ENCODE data around the gene SLC44A1.
A peak's percentile ranks its signal among the peaks of the same experiment; 100 is the strongest.

The SLC44A1 gene

GRCh38 chr9:105251133-105251532, 6.7 kb downstream of the SLC44A1 start:
- Histone ChIP-seq H3K27me3 (ENCODE audit: insufficient read depth, low read length) (no peaks in the 10 kb centered on the region), H3K9ac (ENCODE audit: low read length) (peak overlapping the region; percentile 52), H3K4me2 (ENCODE audit: low read length) (peak overlapping the region; percentile 81), H3K36me3 (ENCODE audit: insufficient read depth, low read length) (no peaks in the 10 kb centered on the region), H3K4me1 (ENCODE audit: insufficient read depth, low read length, severe bottlenecking) (peaks cover 98% of the 10 kb centered on the region), H2AFZ (ENCODE audit: low read length) (no peak overlapping the region), H3K27ac (ENCODE audit: low read depth, low read length, poor library complexity, severe bottlenecking) (peak overlapping the region; percentile 91), H3K79me2 (ENCODE audit: insufficient read depth, low read length) (peaks cover 91% of the 10 kb centered on the region), H3K9me3 (ENCODE audit: low read length) (no peaks in the 10 kb centered on the region), H3K4me3 (ENCODE audit: low read depth, low read length, poor library complexity, severe bottlenecking) (peak overlapping the region; percentile 49), H4K20me1 (ENCODE audit: insufficient read depth, low read length) (no peaks in the 10 kb centered on the region), H3F3A (ENCODE audit: insufficient read depth, low read length) (no peaks in the 10 kb centered on the region; the same call in 1 of the 2 replicates), H3K9me2 (ENCODE audit: low read depth, low read length) (no peaks in the 10 kb centered on the region)
- no peak for TF ChIP-seq EZH2 (IDR thresholded peaks at IDR 0.05; ENCODE audit: borderline replicate concordance, low read length)
- TF ChIP-seq, protein P1, sequence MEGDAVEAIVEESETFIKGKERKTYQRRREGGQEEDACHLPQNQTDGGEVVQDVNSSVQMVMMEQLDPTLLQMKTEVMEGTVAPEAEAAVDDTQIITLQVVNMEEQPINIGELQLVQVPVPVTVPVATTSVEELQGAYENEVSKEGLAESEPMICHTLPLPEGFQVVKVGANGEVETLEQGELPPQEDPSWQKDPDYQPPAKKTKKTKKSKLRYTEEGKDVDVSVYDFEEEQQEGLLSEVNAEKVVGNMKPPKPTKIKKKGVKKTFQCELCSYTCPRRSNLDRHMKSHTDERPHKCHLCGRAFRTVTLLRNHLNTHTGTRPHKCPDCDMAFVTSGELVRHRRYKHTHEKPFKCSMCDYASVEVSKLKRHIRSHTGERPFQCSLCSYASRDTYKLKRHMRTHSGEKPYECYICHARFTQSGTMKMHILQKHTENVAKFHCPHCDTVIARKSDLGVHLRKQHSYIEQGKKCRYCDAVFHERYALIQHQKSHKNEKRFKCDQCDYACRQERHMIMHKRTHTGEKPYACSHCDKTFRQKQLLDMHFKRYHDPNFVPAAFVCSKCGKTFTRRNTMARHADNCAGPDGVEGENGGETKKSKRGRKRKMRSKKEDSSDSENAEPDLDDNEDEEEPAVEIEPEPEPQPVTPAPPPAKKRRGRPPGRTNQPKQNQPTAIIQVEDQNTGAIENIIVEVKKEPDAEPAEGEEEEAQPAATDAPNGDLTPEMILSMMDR (IDR thresholded peaks at IDR 0.05; ENCODE audit: low read length) = no peak

DNA sequence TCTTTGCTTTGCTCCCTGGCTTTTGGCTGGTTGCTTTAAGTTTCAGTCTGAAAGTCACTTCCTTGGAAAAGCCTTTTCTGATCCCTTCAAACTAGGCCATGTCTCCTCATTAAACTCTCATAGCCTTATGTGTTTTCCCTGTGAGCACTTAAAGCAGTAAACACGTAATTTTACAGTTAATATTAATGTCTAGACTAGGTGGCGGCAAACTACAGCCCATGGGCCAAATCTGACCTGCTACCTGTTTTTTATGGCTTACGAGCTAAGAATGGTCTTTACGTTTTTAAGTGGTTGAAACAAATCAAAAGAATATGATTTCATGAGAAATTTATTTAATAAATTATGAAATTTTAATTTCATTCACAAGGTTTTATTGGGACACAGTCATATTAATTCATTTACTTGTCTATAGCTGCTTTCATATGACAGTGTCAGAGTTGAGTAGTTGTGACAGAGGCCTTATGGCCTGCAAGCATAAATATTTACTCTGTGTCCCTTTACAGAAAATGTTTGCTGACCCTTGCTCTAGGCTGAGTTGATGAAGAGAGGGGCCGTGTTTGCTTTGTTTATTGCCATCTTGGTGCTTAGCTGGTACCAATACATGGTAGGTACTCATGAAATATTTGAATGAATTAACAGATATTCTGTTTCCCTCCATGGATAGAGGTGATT, 7.4 kb downstream of the SLC44A1 start:
- Histone ChIP-seq H3K9ac (ENCODE audit: low read length) (peak overlapping the region; percentile 52), H3K79me2 (ENCODE audit: insufficient read depth, low read length) (peaks cover 87% of the 10 kb centered on the region), H3K4me2 (ENCODE audit: low read length) (peak overlapping the region; percentile 81)

DNA sequence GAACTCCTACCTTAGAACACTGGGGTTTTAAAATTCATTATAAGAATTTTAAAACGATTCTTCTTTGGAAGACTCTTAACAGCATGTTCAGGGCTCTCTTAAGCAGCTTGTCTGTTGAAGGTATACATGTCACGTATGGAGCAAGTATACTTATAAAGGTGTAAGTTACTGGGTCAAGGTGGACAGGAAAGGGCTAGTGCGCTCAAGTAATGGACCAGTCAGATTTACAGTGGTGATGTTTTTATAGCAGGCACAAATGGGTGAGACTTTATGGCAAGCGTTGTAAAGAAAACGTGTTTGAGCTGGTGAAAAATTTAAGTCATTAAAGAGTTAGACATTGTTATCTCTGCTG, 7.9 kb downstream of the SLC44A1 start:
- H3K79me2 ChIP-seq (ENCODE audit: insufficient read depth, low read length) = peaks cover 83% of the 10 kb centered on the region
- H3K27me3 ChIP-seq (ENCODE audit: insufficient read depth, low read length) = no peaks in the 10 kb centered on the region
- no peaks in the 10 kb centered on the region; the same call in 1 of the 2 replicates for H3F3A ChIP-seq (ENCODE audit: insufficient read depth, low read length)
- no peaks in the 10 kb centered on the region for H3K36me3 ChIP-seq (ENCODE audit: insufficient read depth, low read length)
- H3K27ac ChIP-seq (ENCODE audit: low read depth, low read length, poor library complexity, severe bottlenecking) = peak overlapping the region; percentile 91
- no peak for TF ChIP-seq EZH2 (IDR thresholded peaks at IDR 0.05; ENCODE audit: borderline replicate concordance, low read length)
- TF ChIP-seq, protein P1 (IDR thresholded peaks at IDR 0.05; ENCODE audit: low read length) = no peak
- H2AFZ ChIP-seq (ENCODE audit: low read length) = no peak overlapping the region
- H3K9me2 ChIP-seq (ENCODE audit: low read depth, low read length) = no peaks in the 10 kb centered on the region
- no peaks in the 10 kb centered on the region for H3K9me3 ChIP-seq (ENCODE audit: low read length)
- H3K4me3 ChIP-seq (ENCODE audit: low read depth, low read length, poor library complexity, severe bottlenecking) = peak overlapping the region; percentile 49
- H4K20me1 ChIP-seq (ENCODE audit: insufficient read depth, low read length) = no peaks in the 10 kb centered on the region
- peak overlapping the region; percentile 52; the same call in 1 of the 2 replicates for H3K9ac ChIP-seq (ENCODE audit: low read length)
- peak overlapping the region; percentile 81 for H3K4me2 ChIP-seq (ENCODE audit: low read length)
- H3K4me1 ChIP-seq (ENCODE audit: insufficient read depth, low read length, severe bottlenecking) = peaks cover 93% of the 10 kb centered on the region

More for the DNA sequence above, 7.4 kb downstream of the SLC44A1 start:
- TF ChIP-seq EZH2 (IDR thresholded peaks at IDR 0.05; ENCODE audit: borderline replicate concordance, low read length) = no peak
- TF ChIP-seq, protein P1 (IDR thresholded peaks at IDR 0.05; ENCODE audit: low read length) = peak; percentile 66
- H2AFZ ChIP-seq (ENCODE audit: low read length) = no peak overlapping the region
- no peaks in the 10 kb centered on the region for H3K27me3 ChIP-seq (ENCODE audit: insufficient read depth, low read length)
- H3K27ac ChIP-seq (ENCODE audit: low read depth, low read length, poor library complexity, severe bottlenecking) = peak overlapping the region; percentile 91
- no peaks in the 10 kb centered on the region for H3K9me3 ChIP-seq (ENCODE audit: low read length)
- H3K9me2 ChIP-seq (ENCODE audit: low read depth, low read length) = no peaks in the 10 kb centered on the region
- H4K20me1 ChIP-seq (ENCODE audit: insufficient read depth, low read length) = no peaks in the 10 kb centered on the region
- H3K4me3 ChIP-seq (ENCODE audit: low read depth, low read length, poor library complexity, severe bottlenecking) = peak overlapping the region; percentile 49
- no peaks in the 10 kb centered on the region for H3K36me3 ChIP-seq (ENCODE audit: insufficient read depth, low read length)
- H3K4me1 ChIP-seq (ENCODE audit: insufficient read depth, low read length, severe bottlenecking) = peaks cover 93% of the 10 kb centered on the region
- no peaks in the 10 kb centered on the region; the same call in 1 of the 2 replicates for H3F3A ChIP-seq (ENCODE audit: insufficient read depth, low read length)

Measured in OCI-LY1 (cell line).